IMR-90 (cell line): ENCODE results near the gene EXOC2. TPM values are rescaled to one million over a fixed set of nuclear protein-coding genes. Genes with fewer than 3 reads are reported as not detected.

Experiments used
- ATAC-seq: fragments of 200-7000 bp; cut with Tn5 transposase; 2 replicates; pipeline ENCODE4 v1.9.1; 2020; ENCODE audit warnings: low read depth, mild to moderate bottlenecking, moderate library complexity
- BruUV-seq: library from RNA; stranded (reverse); fragments of 400-500 nt; replicated peaks from 2 replicates; lab custom pipeline; 2021; lab: Mats Ljungman, UMichigan
- CTCF ChIA-PET: fragments of 300-600 bp; formaldehyde crosslinking; extraction: SDS; loops from one replicate; lab custom pipeline; 2021; ENCODE audit warnings: antibody characterized with exemption; lab: Yijun Ruan, JAX
- POLR2A ChIA-PET: fragments of 300-600 bp; sonication (Branson Sonifier 250); formaldehyde crosslinking; loops from one replicate; lab custom pipeline; 2022; ENCODE audit warnings: antibody characterized with exemption; ENCODE audit not compliant: unreplicated experiment; lab: Charles Lee
- DNase-seq: peaks from one replicate; pipeline ENCODE4 v3.0.0; 2013
- H2AFZ ChIP-seq: replicated peaks from 2 replicates; pipeline ENCODE3; 2013; ENCODE audit warnings: low read length, mild to moderate bottlenecking; ENCODE audit not compliant: poor library complexity
- H2AK5ac ChIP-seq: 2 replicates; pipeline ENCODE4 v1.6.1; 2013; ENCODE audit warnings: low read depth, low read length, inconsistent platforms
- H2AK9ac ChIP-seq: replicated peaks from 2 replicates; pipeline ENCODE3; 2013; ENCODE audit warnings: mild to moderate bottlenecking, low read depth, low read length, moderate library complexity; ENCODE audit not compliant: poor library complexity
- H2BK120ac ChIP-seq: 2 replicates; pipeline ENCODE4 v1.6.1; 2013; ENCODE audit warnings: low read depth, low read length, inconsistent platforms
- H2BK15ac ChIP-seq: 3 replicates; pipeline ENCODE4 v1.6.1; 2013; ENCODE audit warnings: low read depth, low read length, inconsistent platforms
- H2BK20ac ChIP-seq: 2 replicates; pipeline ENCODE4 v1.6.1; 2013; ENCODE audit warnings: low read depth, mild to moderate bottlenecking, inconsistent platforms, low read length, moderate library complexity
- H2BK5ac ChIP-seq: 2 replicates; pipeline ENCODE4 v1.6.1; 2013; ENCODE audit warnings: mild to moderate bottlenecking, low read depth, low read length, inconsistent platforms; ENCODE audit not compliant: poor library complexity, severe bottlenecking
- H3K14ac ChIP-seq: replicated peaks from 2 replicates; pipeline ENCODE4 v1.6.1; 2013; ENCODE audit warnings: low read depth, low read length, inconsistent platforms
- H3K18ac ChIP-seq: 2 replicates; pipeline ENCODE4 v1.6.1; 2013; ENCODE audit warnings: low read depth, low read length, control low read depth
- H3K23ac ChIP-seq: 2 replicates; pipeline ENCODE4 v1.6.1; 2013; ENCODE audit warnings: low read depth, low read length, inconsistent platforms
- H3K27ac ChIP-seq: 2 replicates; pipeline ENCODE4 v1.5.1; 2013; ENCODE audit warnings: mild to moderate bottlenecking, control low read depth, low read length; ENCODE audit not compliant: insufficient read depth
- H3K27me3 ChIP-seq: 2 replicates; pipeline ENCODE4 v1.6.1; 2013; ENCODE audit warnings: low read length; ENCODE audit not compliant: control insufficient read depth, insufficient read depth
- H3K36me3 ChIP-seq: 2 replicates; pipeline ENCODE4 v1.6.1; 2013; ENCODE audit warnings: low read length, mixed read lengths; ENCODE audit not compliant: control insufficient read depth, insufficient read depth
- H3K4ac ChIP-seq: 2 replicates; pipeline ENCODE4 v1.6.1; 2013; ENCODE audit warnings: low read depth, low read length, inconsistent platforms
- H3K4me1 ChIP-seq: 2 replicates; pipeline ENCODE4 v1.6.1; 2013; ENCODE audit warnings: low read length, mixed read lengths; ENCODE audit not compliant: control insufficient read depth, insufficient read depth
- H3K4me2 ChIP-seq: 2 replicates; pipeline ENCODE4 v1.6.1; 2013; ENCODE audit warnings: low read depth, mild to moderate bottlenecking, control low read depth, low read length, moderate library complexity
- H3K4me3 ChIP-seq: 2 replicates; pipeline ENCODE4 v1.5.1; 2013; ENCODE audit warnings: low read depth, mild to moderate bottlenecking, control low read depth, low read length, moderate library complexity; ENCODE audit not compliant: insufficient read depth
- H3K56ac ChIP-seq: 2 replicates; pipeline ENCODE4 v1.6.1; 2013; ENCODE audit warnings: low read length, inconsistent platforms; ENCODE audit not compliant: insufficient read depth; ENCODE audit errors: extremely low read depth
- H3K79me1 ChIP-seq, 2 experiments: 2 replicates each; pipeline ENCODE4 v1.6.1; 2013; ENCODE audit warnings: low read length in 2 of 2, inconsistent platforms in 1 of 2, low read depth in 1 of 2
- H3K9ac ChIP-seq: 2 replicates; pipeline ENCODE4 v1.6.1; 2013; ENCODE audit warnings: low read depth, low read length, control low read depth
- H3K9me1 ChIP-seq: 2 replicates; pipeline ENCODE4 v1.6.1; 2013; ENCODE audit warnings: low read length, inconsistent platforms; ENCODE audit not compliant: insufficient read depth
- H3K9me3 ChIP-seq: 2 replicates; pipeline ENCODE4 v1.6.1; 2013; ENCODE audit warnings: low read length; ENCODE audit not compliant: control insufficient read depth, insufficient read depth
- H4K20me1 ChIP-seq: 2 replicates; pipeline ENCODE4 v1.6.1; 2013; ENCODE audit warnings: low read length, inconsistent platforms; ENCODE audit not compliant: insufficient read depth
- H4K5ac ChIP-seq: 2 replicates; pipeline ENCODE4 v1.6.1; 2013; ENCODE audit warnings: mild to moderate bottlenecking, low read depth, low read length, control low read depth
- H4K8ac ChIP-seq, 2 experiments: 2 replicates each; pipeline ENCODE4 v1.6.1; 2013; ENCODE audit warnings: low read depth in 2 of 2, low read length in 2 of 2, control low read depth in 1 of 2, inconsistent platforms in 1 of 2
- H4K91ac ChIP-seq: 2 replicates; pipeline ENCODE4 v1.6.1; 2013; ENCODE audit warnings: low read depth, low read length, inconsistent platforms; ENCODE audit not compliant: insufficient read depth
- NFE2L2 ChIP-seq: fragments of 150-350 bp; IDR thresholded peaks from 2 replicates; pipeline ENCODE4 v1.6.1; 2016; ENCODE audit warnings: low read depth, mild to moderate bottlenecking, low read length
- WGBS, 2 experiments: methylation state at CpG; one replicate each; pipeline versions ENCODE4 v1.1.5 to v1.1.7; 2013; ENCODE audit warnings: missing lambda C conversion rate in 2 of 2; ENCODE audit not compliant: insufficient read length in 1 of 2; ENCODE audit errors: extremely low coverage in 2 of 2; 5-methylcytosine and 5-hydroxymethylcytosine counted together
- dilution Hi-C: fragments of 300-500 bp; cut with HindIII; formaldehyde crosslinking; loops from one replicate; pipeline ENCODE4 v1.14.3; 2018; ENCODE audit warnings: low sequenced_read_pairs; ENCODE audit not compliant: unreplicated experiment
- in situ Hi-C: fragments of 300-500 bp; cut with MboI; formaldehyde crosslinking; loops from 3 replicates; pipeline ENCODE4 v1.14.3; 2019; ENCODE audit warnings: low sequenced_read_pairs, inconsistent platforms, mixed read lengths
- intact Hi-C: fragments of 100-400 bp; cut with micrococcal nuclease; formaldehyde crosslinking; loops from 2 replicates; pipeline ENCODE4 v1.10.0; 2022
- polyA plus RNA-seq, 3 experiments: library from polyadenylated mRNA; depleted of rRNA; stranded (reverse); fragments of >200 nt; gene quantifications; 2 replicates each; pipeline ENCODE4 v1.2.3, GENCODE V29; 2012; ENCODE audit warnings: low replicate concordance in 1 of 3
- total RNA-seq: library from RNA; depleted of rRNA; stranded (reverse); fragments of >200 nt; gene quantifications from 2 replicates; pipeline ENCODE4 v1.2.3, GENCODE V29; 2012

Gene EXOC2
- total and polyA plus RNA-seq, 2 of the 4 experiments (the other 2 are of a cell fraction) = 13.1 to 37.3 TPM

DNA sequence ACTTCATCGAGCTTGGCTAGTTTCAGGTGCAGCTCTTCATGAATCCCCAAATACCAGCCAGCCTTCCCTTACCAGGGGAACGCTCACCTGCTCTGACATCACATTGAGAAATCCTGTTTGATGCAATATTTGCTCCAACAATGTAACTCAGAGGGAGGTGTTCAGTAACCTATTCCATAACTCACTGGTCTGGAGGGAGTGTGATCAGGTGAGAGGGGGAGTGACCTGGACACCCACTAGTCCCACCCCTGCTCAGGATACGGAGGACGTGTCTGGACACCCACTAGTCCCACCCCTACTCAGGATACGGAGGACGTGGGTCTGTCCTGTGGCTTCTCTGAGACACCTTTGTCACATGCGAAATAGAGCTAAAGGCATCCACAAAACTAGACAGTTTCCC, 106.4 kb downstream of the EXOC2 start:
- in situ Hi-C loops = no loop called here
- H3K79me1 ChIP-seq = peaks cover 3 to 8% of the 10 kb centered on the region in 2 experiments; a peak in 2 of 4 replicates
- H3K4me3 ChIP-seq = no peak overlapping the region
- no peak overlapping the region for H4K8ac ChIP-seq
- H3K18ac ChIP-seq = no peak overlapping the region
- H2AK5ac ChIP-seq = no peak overlapping the region
- no TSS peak for BruUV-seq
- H3K4ac ChIP-seq = no peak overlapping the region
- intact Hi-C loops = no loop called here
- ATAC-seq (no peak), DNase-seq (no peak)
- H4K5ac ChIP-seq = no peak overlapping the region
- no peak overlapping the region for H2AK9ac ChIP-seq
- dilution Hi-C loops = no loop called here
- no peaks in the 10 kb centered on the region for H4K20me1 ChIP-seq
- H3K27ac ChIP-seq = no peak overlapping the region
- ChIA-PET CTCF (no interaction called here), POLR2A (no interaction called here)
- peaks cover 5% of the 10 kb centered on the region for H3K36me3 ChIP-seq
- H2BK120ac ChIP-seq = no peak overlapping the region
- peaks cover 11% of the 10 kb centered on the region for H3K4me1 ChIP-seq
- H2BK5ac ChIP-seq = no peak overlapping the region
- 100% methylated on average over 2 of the region's 7 CpGs; no CpG with 5 or more reads in 1 of the 2 experiments for WGBS, 2 experiments
- H3K9ac ChIP-seq = no peak overlapping the region
- H3K4me2 ChIP-seq = no peak overlapping the region
- H3K14ac ChIP-seq = no peak overlapping the region
- H3K23ac ChIP-seq = no peak overlapping the region
- H2BK15ac ChIP-seq = no peak overlapping the region
- no peaks in the 10 kb centered on the region for H3K27me3 ChIP-seq
- H3K56ac ChIP-seq = no peak overlapping the region
- no peak overlapping the region for H4K91ac ChIP-seq
- no peaks in the 10 kb centered on the region for H3K9me3 ChIP-seq
- no peak for TF ChIP-seq NFE2L2
- H2BK20ac ChIP-seq = no peak overlapping the region
- no peak overlapping the region for H2AFZ ChIP-seq
- peaks cover 11% of the 10 kb centered on the region; the same call in 1 of the 2 replicates for H3K9me1 ChIP-seq
